Thyroid gland (tissue), 4 donors: ENCODE data around the gene NIF3L1. TPM values are rescaled to one million over a fixed set of nuclear protein-coding genes. Genes with fewer than 3 reads are reported as not detected.

Source experiments
- DNase-seq, 2 donors: peaks; one replicate each; pipeline ENCODE4 v3.0.0-alpha.2; 2019
- H3K27ac ChIP-seq, 3 donors: fragments of 200-600 bp; sonication (generic); 1 replicate in 2 of 3; 2 replicates in 1 of 3; pipeline ENCODE4 v1.5.1; 2016 to 2019; ENCODE audit warnings: mild to moderate bottlenecking in 1 of 3, moderate library complexity in 1 of 3
- H3K27me3 ChIP-seq: fragments of 200-600 bp; sonication (generic); one replicate; pipeline ENCODE4 v1.5.1; 2019
- H3K36me3 ChIP-seq, 2 donors: fragments of 200-600 bp; sonication (generic); one replicate each; pipeline ENCODE4 v1.5.1; 2016 to 2019
- H3K4me1 ChIP-seq, 2 donors: fragments of 200-600 bp; sonication (generic); one replicate each; pipeline ENCODE4 v1.5.1; 2017 to 2019
- H3K4me3 ChIP-seq, 3 donors: fragments of 200-600 bp; sonication (generic); replicated peaks in 1 of 3; 1 replicate in 2 of 3; 2 replicates in 1 of 3; pipeline ENCODE4 v1.5.1; 2016; ENCODE audit warnings: mild to moderate bottlenecking in 1 of 3
- H3K9me3 ChIP-seq: fragments of 200-600 bp; sonication (generic); one replicate; pipeline ENCODE4 v1.5.1; 2017
- POLR2A ChIP-seq, 2 donors: fragments of 450-650 bp; IDR thresholded peaks; one replicate each; pipeline ENCODE4 v1.6.1; 2017; ENCODE audit warnings: antibody characterized with exemption in 2 of 2, mild to moderate bottlenecking in 2 of 2, moderate library complexity in 1 of 2
- WGBS, 2 donors: methylation state at CpG; one replicate each; pipeline ENCODE4 v1.1.5; 2017; 5-methylcytosine and 5-hydroxymethylcytosine counted together
- intact Hi-C: fragments of 100-400 bp; cut with DNase I; formaldehyde crosslinking; loops from one replicate; pipeline ENCODE4 v1.15.1; 2023
- total RNA-seq, 4 donors: library from RNA; depleted of rRNA; stranded (reverse); fragments of >200 nt; gene quantifications; one replicate each; pipeline ENCODE4 v1.2.3, GENCODE V29; 2016
- TF ChIP-seq, protein P1 (sequence below), 6 experiments: fragments of 200-600 bp in 3 of 6; fragments of 450-650 bp in 3 of 6; sonication (generic) in 3 of 6; IDR thresholded peaks; one replicate each; pipeline ENCODE4 v1.5.1; 2016 to 2019; ENCODE audit warnings: antibody characterized with exemption in 6 of 6, mild to moderate bottlenecking in 2 of 6, inconsistent platforms in 1 of 6, moderate library complexity in 1 of 6

The NIF3L1 gene
- total RNA-seq, 4 donors from 2014 or later, result 16.9 to 32.2 (median 27.2) TPM

DNA sequence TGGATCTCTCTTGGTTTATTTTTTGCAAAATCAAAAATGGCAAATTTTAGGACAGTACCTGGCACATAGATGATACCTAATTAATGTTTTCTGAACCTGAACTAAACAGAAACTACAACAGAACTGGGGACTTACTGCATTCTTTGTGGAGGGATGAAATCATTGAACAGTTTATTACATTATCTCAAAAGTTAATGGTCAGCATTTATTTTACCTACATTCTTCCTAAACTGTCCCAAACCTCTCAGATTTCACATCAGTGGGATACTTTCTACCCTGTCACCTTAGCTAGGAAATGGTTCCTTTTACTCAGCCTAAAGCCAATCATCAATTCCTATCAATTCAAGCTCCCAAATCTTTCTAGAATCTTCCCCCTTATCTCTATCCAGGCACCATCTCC is 10.3 kb downstream of the NIF3L1 start:
- peaks cover 23 to 31% of the 10 kb centered on the region in 2 donors for H3K36me3 ChIP-seq
- intact Hi-C loops, result loop anchor here (5.0 kb wide), 1 partner anchor 333 kb away; no protein-coding TSS in a partner anchor

DNA sequence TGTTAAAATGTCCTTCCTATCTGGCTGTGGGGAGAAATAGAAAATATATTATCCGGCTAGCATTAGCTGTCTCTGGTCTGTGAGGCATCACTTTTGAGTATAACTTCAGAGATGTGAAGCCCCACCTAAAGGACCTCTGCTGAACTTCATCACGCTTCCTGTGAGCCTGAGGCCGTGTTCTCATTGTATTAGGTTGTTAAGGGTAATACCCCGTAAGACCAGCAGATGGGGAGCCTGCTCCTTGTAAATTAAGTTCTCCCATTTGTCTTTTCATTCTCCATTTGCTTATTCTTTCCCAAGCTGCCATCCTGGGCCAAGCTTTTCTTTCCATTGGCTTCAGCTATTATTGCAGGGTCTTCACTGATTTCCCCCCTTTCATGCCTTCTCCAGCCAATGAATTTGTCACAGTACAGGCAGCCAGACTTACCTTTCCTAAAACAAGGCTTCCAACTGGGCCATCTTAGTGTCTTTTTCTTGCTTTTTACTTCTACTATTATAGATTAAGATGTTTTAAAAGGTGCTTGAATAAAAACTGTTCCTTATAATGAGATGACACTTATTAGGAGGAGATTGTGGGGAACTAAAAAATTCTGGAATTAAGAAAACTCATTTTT is 12.4 kb downstream of the NIF3L1 start:
- no peaks in the 10 kb centered on the region for H3K4me1 ChIP-seq
- H3K4me3 ChIP-seq, result no peak overlapping the region
- peaks cover 21 to 24% of the 10 kb centered on the region in 2 donors for H3K36me3 ChIP-seq
- H3K9me3 ChIP-seq, result no peaks in the 10 kb centered on the region
- TF ChIP-seq, protein P1, sequence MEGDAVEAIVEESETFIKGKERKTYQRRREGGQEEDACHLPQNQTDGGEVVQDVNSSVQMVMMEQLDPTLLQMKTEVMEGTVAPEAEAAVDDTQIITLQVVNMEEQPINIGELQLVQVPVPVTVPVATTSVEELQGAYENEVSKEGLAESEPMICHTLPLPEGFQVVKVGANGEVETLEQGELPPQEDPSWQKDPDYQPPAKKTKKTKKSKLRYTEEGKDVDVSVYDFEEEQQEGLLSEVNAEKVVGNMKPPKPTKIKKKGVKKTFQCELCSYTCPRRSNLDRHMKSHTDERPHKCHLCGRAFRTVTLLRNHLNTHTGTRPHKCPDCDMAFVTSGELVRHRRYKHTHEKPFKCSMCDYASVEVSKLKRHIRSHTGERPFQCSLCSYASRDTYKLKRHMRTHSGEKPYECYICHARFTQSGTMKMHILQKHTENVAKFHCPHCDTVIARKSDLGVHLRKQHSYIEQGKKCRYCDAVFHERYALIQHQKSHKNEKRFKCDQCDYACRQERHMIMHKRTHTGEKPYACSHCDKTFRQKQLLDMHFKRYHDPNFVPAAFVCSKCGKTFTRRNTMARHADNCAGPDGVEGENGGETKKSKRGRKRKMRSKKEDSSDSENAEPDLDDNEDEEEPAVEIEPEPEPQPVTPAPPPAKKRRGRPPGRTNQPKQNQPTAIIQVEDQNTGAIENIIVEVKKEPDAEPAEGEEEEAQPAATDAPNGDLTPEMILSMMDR (IDR thresholded peaks at IDR 0.05), result peak in 5 of 6 experiments; percentile 50 to 87 (median 70)
- TF ChIP-seq POLR2A (IDR thresholded peaks at IDR 0.05), result no peak
- peak; percentile 66 to 70 for DNase-seq
- 25 to 27% methylated on average over 4 of the region's 4 CpGs for WGBS, 2 donors
- no peak overlapping the region for H3K27ac ChIP-seq
- intact Hi-C loops, result loop anchor here (5.0 to 10.0 kb wide), 2 partner anchors 166 to 273 kb away; no protein-coding TSS in a partner anchor
- no peaks in the 10 kb centered on the region for H3K27me3 ChIP-seq

More for the DNA sequence above, 10.3 kb downstream of the NIF3L1 start:
- no peak overlapping the region for H3K4me3 ChIP-seq
- DNase-seq, result no peak
- no peak for TF ChIP-seq POLR2A (IDR thresholded peaks at IDR 0.05)
- TF ChIP-seq, protein P1 (IDR thresholded peaks at IDR 0.05), result no peak
- H3K27ac ChIP-seq, result no peak overlapping the region
- H3K27me3 ChIP-seq, result no peaks in the 10 kb centered on the region
- no peaks in the 10 kb centered on the region for H3K9me3 ChIP-seq
- no peaks in the 10 kb centered on the region for H3K4me1 ChIP-seq

DNA sequence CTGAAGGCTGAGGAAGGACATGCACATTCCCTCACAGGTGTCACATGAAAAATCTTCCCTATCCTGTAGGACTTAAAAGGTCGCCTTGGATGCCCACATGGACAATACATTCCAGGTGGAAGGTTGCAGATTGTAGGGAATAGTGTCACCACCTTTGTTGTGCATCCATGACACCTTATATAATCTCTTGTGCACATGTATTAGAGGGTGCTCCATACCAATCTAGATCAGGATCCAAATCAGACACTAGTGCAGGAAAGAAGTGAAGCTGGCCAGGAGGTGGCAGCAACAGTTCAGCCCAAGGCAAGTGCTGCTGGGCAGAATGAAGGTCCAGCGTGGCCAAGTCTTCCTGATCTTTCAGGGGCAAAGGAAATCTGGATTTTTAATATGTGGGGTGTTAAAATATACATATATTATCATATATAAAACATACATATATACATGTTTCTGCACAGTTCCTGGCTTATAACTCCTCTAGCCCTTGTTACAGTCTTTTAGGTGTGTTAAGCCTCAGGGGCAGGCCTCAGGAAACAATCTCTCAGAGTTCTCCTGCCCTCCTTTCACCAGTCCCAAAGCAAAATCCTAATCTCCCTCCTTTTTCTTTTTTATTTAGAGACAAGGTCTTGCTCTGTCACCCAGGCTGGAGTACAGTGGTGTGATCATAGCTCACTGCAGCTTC is 16.6 kb downstream of the NIF3L1 start:
- Histone ChIP-seq H3K27ac (no peak overlapping the region), H3K4me3 (no peak overlapping the region), H3K9me3 (no peaks in the 10 kb centered on the region), H3K36me3 (peaks cover 17 to 20% of the 10 kb centered on the region in 2 donors), H3K4me1 (no peaks in the 10 kb centered on the region), H3K27me3 (no peaks in the 10 kb centered on the region)
- 50 to 62% methylated on average over 2 of the region's 2 CpGs for WGBS, 2 donors
- TF ChIP-seq POLR2A (IDR thresholded peaks at IDR 0.05), result no peak
- TF ChIP-seq, protein P1 (IDR thresholded peaks at IDR 0.05), result peak in 4 of 6 experiments; percentile 44 to 70 (median 64)
- intact Hi-C loops, result loop anchor here (10.0 kb wide), 1 partner anchor 269 kb away; no protein-coding TSS in a partner anchor
- peak; percentile 70 to 75 for DNase-seq

DNA sequence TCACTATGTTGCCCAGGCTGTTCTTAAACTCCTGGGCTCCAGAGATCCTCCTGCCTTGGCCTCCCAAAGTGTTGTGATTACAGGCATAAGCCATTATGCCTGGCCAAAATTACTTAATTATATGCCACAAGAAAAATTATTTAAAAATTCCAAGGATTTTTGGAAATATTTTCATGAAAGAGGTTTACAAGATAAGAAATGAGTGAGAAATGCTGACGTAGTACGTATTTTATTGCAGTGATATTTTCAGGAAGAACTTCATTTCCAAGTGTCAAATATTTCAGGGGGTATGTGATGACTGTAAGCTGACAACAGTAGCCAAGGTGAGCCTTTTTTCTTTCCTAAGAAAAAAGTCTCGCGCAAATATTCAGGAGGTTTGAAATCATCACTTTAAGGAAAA is 20.8 kb downstream of the NIF3L1 start:
- no peak overlapping the region for H3K27ac ChIP-seq
- 95% methylated on average over 4 of the region's 4 CpGs for WGBS, 2 donors
- no peaks in the 10 kb centered on the region for H3K9me3 ChIP-seq
- TF ChIP-seq, protein P1 (IDR thresholded peaks at IDR 0.05), result no peak
- TF ChIP-seq POLR2A (IDR thresholded peaks at IDR 0.05), result no peak
- H3K4me3 ChIP-seq, result no peak overlapping the region
- H3K36me3 ChIP-seq, result peaks cover 36 to 42% of the 10 kb centered on the region in 2 donors
- no peaks in the 10 kb centered on the region for H3K4me1 ChIP-seq
- intact Hi-C loops, result loop anchor here (10.0 kb wide), 2 partner anchors 55 to 265 kb away; partner anchors contain the start of gene ORC2
- DNase-seq, result no peak
- H3K27me3 ChIP-seq, result no peaks in the 10 kb centered on the region

DNA sequence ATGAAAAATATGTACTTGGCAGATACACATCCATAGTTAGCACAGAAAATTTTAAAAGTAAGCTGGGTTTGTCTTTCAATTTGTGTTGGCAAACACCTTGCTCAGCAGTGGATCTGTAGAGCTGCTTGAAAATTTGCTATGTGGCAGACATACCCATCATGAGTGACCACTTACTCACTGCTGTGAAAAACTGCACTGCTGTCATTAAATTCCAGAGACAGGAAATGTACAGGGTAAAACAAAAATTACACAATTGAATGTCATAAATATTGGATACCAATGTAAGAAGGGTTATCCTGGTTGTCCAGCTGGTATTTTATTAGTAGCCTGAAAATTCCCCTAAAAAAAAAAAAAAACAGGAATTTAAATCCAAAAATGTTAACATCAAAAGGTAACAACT is 24.5 kb downstream of the NIF3L1 start:
- Histone ChIP-seq H3K36me3 (peaks cover 50 to 61% of the 10 kb centered on the region in 2 donors), H3K27me3 (no peaks in the 10 kb centered on the region), H3K4me3 (no peak overlapping the region), H3K27ac (no peak overlapping the region), H3K9me3 (no peaks in the 10 kb centered on the region), H3K4me1 (no peaks in the 10 kb centered on the region)
- DNase-seq, result no peak
- intact Hi-C loops, result loop anchor here (10.0 kb wide), 1 partner anchor 51 kb away; the partner anchor contains the start of gene ORC2
- TF ChIP-seq, protein P1 (IDR thresholded peaks at IDR 0.05), result no peak
- TF ChIP-seq POLR2A (IDR thresholded peaks at IDR 0.05), result no peak
